ENCODE data around the gene SERPINB5.
A peak's percentile ranks its signal among the peaks of the same experiment; 100 is the strongest.
"Not testable (repeated sequence)": the region's sequence is repeated elsewhere in the genome, so short reads cannot be mapped to it uniquely, and the experiment has no call there.

SERPINB5 gene, protein sequence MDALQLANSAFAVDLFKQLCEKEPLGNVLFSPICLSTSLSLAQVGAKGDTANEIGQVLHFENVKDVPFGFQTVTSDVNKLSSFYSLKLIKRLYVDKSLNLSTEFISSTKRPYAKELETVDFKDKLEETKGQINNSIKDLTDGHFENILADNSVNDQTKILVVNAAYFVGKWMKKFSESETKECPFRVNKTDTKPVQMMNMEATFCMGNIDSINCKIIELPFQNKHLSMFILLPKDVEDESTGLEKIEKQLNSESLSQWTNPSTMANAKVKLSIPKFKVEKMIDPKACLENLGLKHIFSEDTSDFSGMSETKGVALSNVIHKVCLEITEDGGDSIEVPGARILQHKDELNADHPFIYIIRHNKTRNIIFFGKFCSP

DNA sequence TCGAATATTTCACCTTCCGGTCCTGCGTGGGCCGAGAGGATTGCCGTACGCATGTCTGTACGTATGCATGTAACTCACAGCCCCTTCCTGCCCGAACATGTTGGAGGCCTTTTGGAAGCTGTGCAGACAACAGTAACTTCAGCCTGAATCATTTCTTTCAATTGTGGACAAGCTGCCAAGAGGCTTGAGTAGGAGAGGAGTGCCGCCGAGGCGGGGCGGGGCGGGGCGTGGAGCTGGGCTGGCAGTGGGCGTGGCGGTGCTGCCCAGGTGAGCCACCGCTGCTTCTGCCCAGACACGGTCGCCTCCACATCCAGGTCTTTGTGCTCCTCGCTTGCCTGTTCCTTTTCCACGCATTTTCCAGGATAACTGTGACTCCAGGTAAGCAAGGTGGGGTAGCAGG, at the start of gene SERPINB5:
SERPINB5 (plus strand) TSS at position 291 of the 400 bp plus-strand sequence. CDS start 7,471 bp downstream, outside the sequence.
- DNase-seq = no peak

DNA sequence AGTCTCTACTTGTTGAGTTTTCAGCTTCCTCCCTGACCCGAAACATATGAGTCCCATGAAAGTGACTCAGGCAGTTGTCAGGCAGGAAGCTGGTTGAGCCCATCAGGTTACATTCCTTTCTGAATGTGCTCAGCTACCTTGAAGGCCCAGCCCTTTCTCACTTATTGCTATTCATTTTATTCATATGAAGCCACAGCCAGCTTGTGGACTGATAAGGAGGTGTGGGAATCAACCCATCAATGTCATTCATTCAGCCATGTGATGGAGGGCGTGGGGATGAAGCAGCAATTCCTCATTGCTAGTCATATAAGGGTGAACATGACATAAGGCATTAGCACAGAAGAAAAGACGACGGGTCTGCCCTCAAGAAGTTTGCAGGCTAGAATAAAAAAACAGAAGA, 49.2 kb upstream of the SERPINB5 start:
- no peak for DNase-seq

DNA sequence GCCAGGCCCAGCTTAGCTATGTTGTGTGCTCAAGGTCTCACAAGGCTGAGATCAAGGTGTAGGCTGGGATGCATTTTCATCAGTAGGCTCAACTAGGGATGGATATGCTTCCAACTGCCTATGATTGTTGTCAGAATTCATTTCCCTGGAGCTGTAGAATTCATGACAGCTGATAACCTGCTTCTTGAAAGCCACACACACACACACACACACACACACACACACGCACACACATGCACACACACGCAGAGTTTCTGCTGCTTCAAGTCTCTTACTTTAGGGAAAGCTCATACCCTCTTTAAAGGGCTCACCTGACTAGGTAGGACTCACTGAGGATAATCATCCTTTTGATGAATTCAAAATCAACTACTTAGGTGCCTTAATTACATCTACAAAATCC, 46.2 kb upstream of the SERPINB5 start:
- DNase-seq = no peak

DNA sequence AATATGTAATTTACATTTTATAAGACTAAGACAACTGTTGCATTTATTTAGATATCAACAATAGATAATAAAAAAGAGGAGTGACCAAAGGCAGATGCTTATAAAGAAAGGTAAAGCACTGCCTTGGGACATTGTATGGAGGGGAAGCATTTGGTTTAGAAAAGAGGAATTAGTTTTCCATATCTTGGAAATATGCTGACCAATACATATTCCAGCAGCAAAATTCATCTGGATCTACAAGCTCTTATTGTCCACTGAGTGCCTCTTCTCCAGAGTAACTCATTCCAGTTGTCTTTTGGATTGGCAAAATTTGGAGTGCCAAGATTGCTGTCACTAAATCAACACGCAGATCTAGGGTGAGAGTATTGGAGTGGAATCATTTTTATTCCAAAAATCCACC, 45.6 kb upstream of the SERPINB5 start:
- DNase-seq = no peak

DNA sequence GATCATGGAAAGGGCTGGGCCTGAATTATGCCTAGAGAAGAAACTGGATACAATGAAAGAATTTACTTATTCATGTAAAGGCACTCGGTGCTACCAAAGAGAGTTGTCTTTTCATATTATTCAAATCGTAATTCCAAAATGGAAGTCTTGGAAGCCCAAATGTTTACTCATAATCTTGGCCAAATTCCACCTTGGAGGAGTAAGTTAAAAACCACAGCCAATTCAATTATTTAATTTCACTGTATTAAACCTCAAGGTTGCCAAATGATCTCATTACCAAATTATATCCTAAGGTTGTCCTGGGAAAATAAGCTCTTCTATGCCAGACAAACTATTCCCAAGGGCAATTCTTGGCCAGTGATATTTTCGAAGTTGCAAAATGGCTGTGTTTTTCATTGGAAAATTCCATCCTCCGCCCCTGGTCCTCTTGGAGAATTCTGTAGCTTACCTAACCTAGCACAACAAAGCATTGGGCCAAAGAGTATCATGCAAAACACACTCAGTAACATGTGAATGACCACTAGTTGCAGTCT, 43.4 kb upstream of the SERPINB5 start:
- no peak for DNase-seq

DNA sequence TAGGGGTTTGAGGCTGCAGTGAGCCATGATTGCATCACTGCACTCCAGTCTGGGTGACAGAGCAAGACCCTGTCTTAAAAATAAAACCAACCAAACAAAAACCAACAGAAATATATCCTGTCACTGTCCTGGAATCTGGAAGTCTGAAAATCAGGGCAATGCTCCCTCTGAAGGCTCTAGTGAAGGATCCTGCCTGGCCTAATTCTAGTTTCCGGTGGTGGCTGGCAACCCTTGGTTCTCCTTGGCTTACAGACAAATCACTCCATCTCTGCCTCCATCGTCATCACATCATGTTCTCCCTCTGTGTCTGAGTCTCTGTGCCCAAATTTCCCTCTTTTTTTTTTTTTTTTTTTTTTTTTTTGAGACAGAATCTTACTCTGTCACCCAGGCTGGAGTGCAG, 38.6 kb upstream of the SERPINB5 start:
- DNase-seq = no peak

DNA sequence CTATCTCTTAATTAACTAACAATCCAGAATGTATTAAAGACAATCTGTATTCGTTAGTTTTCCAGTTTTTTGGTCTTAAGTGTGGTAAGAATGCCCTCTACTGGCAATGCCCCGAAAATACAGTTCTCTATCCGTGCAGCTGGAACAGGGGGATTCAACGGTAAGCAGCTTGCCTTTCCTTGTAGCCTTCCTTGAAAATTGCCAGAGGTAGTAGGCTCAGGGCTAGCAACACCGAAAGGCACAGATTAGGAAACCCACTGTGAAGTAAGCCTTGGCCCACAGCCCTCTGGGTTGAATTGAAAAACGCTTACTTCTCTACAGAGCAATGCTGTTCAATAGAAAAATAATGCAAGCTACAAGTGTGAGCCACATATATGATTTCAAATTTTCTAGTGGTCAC, 37.4 kb upstream of the SERPINB5 start:
- peak; percentile 22 for DNase-seq

DNA sequence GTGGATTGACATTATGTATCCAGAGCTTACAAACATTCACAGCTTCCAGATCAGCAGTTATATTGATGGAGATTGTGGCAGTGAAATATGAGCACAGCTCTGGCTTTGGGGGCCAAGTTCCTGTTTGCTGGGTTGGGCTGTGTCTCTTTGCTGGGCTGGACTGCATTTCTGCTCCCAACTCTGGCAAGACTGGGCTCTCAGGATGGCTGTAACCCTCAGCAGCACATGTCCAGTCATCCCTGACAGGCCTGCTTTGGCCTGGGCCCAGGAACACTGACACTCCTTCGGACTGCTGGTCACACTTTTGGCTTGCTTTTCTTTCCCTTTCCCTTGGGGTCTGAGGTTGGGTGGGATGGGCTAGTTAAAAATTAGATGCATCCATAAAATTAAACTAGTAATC, 36.5 kb upstream of the SERPINB5 start:
- no peak for DNase-seq

DNA sequence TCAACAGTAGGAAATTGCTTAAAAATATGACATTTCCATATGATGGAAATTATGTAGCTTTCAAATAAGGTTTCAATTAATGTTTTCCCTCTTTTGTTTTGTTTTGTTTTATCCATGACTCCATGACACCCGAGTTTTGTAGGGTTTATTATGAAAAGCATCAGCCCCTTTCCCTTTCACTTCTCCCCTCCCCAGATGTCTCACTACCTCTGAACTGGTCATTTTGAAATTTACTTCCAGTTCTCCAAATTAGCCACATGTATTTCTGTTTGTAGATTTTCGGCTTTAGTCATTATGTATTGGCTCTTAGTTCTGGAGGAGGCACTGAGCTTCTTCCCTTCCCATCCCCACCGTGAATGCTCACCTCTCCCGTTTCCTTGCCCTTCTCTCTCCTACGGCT, 35.9 kb upstream of the SERPINB5 start:
- no peak for DNase-seq

DNA sequence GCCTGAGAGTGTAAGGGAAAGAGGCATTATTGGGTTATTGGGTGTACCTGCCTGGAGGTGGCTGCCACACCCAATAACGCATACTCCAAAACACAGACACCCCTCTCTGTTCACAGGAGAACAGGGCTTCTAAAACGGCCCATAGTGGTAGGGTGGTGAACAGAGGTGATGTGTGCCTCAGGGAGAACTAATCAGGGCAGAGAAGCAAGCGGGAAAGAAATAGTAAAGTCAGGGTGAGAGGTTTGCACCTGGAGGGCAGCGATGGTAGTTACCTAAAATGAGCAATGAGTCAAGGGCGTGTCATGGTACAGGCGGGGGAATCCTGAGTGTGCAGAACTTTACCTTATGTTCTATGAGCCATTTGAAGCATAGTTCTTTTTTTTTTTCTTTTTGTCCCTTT, 32.9 kb upstream of the SERPINB5 start:
- no peak for DNase-seq

DNA sequence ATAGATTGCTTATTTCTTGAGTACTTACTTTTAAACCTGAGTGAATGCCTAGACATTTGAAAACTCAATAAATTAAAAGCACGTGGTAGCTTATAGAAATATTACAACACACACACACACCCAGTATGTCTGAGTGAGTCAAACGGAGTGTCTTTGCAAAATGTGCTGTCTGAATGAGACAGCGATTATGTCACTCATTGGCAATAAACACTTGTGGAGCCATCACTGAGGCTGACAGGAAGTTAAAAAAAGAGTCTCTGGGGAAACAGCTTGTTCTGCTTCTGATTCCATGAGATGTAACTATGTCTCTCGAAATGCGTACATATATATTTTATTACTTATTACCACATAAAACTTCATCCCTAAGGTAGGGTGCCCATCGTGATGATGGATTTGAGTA, 32.2 kb upstream of the SERPINB5 start:
- DNase-seq = no peak

DNA sequence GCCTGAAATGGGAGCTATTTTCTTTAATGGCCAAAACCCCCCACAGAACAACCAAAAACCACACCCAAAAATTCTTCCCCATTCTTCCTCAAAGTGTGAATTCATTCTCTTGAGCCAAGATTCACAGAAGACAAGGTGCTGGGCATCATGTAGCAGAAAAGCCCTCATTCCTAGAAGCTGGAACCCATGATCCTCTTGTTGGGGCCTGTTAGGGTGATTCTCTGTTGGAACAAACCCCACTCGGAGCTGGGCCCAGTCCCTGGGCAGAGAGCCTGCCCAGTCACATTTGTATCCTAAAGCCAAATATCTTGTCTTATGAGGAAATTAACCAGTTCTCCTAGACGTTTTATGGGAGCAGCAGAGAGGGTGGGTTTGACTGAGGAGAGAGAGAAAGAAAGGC, 31.7 kb upstream of the SERPINB5 start:
- no peak for DNase-seq

DNA sequence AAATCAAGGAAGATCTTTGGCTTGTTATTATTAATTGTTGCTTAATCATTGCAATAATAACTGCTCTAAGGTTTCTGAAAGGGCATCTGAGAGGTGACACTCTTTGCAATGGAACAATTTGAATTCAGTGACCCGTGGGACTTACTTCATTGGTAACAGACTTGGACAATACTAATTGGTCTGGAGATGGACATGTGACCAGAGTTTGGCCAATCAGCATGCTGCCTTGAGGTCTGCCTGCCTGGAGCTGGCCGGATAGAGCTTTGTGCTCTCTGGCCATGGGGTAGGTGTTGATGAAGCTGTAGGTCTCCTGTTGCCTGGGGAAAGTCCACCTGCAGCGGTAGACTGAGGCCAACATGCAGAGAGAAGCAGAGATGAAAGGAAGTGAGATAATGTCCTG, 30.5 kb upstream of the SERPINB5 start:
- DNase-seq = no peak

DNA sequence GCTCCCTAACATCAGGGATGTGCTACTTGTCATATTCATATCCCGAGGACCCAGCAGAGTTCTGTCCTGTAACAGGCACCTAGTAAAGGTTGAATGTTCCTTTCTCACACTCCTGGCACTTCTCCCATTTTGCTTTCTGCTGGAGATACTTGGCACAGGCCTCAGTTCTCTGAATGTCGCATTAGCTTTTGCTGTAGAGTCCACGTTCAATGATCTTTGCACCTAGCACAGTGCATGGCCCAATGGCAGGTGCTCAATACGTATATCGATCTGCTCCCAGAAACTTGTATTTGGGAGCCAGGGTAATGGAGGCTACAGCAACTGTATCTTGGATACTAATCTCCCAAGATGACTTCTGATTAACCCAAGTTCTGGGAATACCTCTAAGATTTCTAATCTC, 29.7 kb upstream of the SERPINB5 start:
- DNase-seq = no peak

DNA sequence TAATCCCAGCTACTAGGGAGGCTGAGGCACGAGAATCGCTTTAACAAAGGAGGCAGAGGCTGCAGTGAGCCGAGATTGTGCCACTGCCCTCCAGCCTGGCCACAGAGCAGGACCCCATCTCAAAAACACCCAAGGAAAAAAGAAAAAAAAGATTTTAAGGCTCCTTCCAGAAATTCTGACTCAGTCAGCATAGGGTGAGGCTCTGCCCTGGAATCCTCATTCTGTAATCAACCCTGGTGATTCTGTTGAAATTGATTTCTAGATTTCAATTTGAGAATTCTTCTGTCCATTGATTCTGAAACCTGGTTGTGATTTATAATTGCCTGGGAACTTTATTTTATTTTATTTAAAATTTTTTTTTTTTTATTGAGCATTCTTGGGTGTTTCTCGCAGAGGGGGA, 27.3 kb upstream of the SERPINB5 start:
- DNase-seq = no peak

DNA sequence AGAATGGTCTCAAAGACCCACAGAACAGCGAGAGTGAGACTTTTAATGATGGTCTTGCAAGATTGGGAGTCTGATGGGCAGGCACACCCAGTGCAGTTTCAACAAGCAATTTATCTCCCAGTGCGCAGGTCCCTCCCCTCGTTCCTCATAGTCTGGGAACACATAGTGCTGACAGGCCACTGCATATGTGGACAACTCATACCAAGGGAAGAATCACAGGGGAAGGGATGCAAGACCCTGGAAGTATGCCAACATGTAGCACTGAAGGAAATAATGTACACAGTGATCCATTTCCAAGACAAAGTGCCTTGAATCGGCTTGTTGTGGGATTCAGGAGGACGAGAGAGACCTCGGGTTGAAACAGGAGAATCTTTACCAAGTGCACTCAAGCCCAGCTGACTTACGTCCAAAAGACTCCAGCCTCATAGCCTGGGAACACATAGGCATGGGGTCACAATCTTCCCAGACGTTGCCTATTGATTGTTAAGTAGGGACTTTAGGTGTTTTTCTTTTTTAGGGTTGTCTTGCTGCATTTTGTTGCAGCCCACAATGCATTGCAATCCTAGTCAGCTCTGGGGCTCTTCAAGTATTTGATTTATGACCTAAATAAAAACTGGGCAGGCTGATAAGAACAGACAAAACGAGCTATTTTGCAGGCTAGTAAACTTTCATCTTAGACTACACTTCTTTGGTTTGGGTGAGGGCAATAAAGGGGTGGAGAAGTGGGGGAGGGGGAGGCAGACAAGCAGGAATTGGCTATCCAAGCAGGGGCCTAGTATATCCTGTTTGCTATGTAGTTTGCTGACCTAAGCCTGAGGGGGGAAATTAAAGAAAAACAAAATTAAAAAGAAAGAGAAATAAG, 24.7 kb upstream of the SERPINB5 start:
- no peak for DNase-seq

DNA sequence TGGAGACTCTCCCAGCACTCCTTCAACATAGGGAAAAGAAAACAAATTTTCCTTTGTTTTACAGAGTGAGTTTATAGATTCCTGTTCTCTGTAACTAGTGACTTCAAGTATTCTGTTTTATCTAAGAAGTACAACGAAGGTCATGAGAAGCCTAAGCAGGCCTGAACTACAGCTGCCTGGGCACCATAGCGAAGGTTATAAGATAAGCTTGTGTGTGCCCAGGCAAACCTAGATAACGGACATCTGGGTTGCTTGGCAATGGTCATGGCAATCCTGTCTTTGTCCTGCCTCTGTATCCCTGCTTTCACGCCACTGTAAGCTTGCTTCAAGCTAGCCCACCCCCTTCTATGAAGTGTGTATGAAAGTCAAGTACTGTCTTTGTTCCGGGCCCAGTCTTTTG, 24.0 kb upstream of the SERPINB5 start:
- not testable (repeated sequence) for DNase-seq

DNA sequence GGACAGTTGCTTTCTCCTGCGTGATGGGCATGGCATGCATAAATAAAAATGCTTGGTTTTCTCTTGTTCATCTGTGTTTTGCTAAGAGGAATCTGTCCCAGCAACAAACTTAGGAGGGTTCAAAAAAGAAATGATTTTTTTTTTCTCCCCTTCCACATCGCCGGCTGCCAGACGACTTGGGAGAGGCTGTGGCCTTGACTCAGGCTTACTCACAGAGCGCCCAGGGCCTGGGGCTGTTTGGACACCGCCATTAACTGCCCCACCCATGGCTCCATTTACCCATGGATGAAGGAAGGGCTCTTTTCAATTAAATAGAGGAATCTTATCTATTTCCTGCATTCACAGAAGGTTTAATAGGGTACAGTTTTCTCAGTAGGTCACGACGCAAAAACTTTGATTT, 22.3 kb upstream of the SERPINB5 start:
- DNase-seq = no peak

DNA sequence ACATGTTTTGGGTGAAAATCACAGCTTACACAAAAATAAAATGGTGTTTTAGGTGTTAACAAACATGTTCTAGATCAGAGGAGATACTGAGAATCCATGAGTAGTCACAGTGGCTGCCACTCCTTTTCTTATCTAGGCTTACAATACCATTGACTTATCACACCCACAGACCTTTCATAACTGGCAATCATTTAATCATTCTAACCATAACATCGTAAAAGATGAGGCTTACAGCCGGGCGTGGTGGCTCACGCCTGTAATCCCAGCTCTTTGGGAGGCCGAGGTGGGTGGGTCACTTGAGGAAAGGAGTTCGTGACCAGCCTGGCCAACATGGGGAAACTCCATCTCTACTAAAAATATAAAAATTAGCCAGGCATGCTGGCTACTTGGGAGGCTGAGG, 18.8 kb upstream of the SERPINB5 start:
- DNase-seq = no peak

DNA sequence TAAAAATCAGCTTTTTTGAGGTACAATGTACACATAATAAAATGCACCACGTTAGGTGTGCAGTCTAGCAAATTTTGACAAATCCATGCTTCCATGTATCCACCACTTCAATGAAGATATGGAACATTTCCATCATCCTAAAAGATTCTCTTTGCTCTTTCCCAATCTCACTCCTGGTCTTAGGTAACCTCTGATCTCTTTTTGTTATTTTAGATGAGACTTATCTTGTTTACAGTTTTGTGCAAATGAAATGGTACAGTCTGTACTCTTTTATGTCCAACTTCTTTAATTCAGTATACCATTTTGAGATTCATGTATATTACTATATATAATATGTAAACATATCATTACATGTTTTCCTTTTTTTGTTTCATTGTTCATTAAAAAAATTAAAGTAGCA, 16.3 kb upstream of the SERPINB5 start:
- no peak for DNase-seq

DNA sequence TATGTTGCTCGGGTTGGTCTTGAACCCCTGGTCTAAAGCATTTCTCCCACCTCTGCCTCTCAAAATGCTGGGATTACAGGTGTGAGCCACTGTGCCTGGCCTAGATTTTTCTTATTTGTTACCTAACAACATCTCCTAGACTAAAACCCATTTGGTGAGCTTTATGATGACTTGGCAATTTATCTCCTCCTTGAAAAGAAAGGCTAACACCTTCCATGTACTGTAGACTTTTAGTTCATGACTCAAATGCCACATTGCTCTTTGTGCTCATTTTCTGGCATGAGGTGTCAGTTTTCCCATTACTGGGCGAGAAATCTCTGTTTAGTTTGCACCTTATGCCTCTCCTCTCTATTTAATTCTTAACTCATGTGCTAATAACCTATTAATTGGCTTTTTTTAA, 12.3 kb upstream of the SERPINB5 start:
- DNase-seq = no peak

DNA sequence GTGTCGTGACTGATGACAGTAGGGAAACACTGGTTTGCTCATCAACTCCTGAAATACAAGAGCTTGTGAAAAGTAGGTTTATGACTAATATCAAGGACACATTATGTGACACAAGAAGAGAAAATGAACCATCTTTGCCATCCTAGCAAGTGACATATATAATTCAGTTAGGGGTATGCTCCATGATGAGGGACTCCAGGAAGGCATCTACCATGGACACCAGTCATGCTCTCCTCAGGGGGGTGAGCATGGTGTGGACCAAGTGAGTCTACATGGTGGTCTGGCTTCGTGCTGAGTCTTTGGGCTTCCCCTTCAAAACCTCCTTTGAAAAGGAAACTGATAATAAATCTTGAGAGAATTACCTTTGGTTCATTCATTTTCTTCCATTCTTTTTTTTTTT, 11.7 kb upstream of the SERPINB5 start:
- no peak for DNase-seq

DNA sequence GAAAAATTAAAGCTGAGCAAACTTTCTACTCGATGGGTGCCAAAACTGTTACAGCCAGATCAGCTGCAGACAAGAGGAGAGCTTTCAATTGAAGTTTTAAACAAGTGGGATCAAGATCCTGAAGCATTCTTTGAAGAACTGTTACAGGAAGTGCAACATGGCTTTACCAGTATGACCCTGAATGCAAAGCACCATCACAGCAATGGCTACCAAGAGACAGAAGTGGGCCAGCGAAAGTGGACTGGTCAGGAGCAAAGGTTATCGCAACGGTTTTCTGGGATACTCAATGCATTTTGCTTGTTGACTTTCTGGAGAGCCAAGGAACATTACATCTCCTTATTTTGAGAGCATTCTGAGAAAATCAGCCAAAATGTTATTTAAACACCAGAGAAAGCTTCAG, 9.1 kb upstream of the SERPINB5 start:
- no peak for DNase-seq

DNA sequence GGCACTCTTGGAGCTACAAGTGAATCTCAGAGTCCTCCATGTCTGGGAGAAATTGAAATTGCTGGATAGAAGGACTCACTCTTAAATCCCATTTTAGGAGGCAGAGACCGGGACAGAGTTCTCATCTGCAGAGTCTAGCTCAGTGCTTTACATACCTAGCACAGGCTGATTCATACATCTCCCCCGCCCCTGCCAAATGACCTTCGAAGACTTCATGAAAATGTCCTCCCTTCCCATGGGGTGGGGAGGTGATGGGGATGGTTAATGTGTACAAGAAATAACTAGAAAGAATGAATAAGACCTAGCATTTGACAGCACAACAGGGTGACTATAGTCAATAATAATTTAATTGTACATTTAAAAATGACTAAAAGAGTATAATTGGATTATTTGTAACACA, 8.2 kb upstream of the SERPINB5 start:
- DNase-seq = no peak
